UCSD-AML1 (cell line): ENCODE data around the gene YEATS2.

Source experiments
- DNase-seq: peaks from one replicate; lab custom pipeline; 2025; ENCODE audit not compliant: unreplicated experiment; lab: John Stamatoyannopoulos, UW

YEATS2 gene

GRCh38 chr3:183810643-183811594 lies 113.3 kb downstream of the YEATS2 start:
- no peak for DNase-seq

GRCh38 chr3:183811638-183812037 lies 114.0 kb downstream of the YEATS2 start:
- DNase-seq, result no peak

GRCh38 chr3:183812761-183813445 lies 115.3 kb downstream of the YEATS2 start:
- DNase-seq, result no peak

GRCh38 chr3:183814240-183814639 lies 116.6 kb downstream of the YEATS2 start:
- DNase-seq, result no peak

- no peak for DNase-seq
Measured at GRCh38 chr3:183815563-183815940, 118.0 kb downstream of the YEATS2 start.

- DNase-seq, result no peak
Measured at GRCh38 chr3:183815951-183816475, 118.4 kb downstream of the YEATS2 start.

- no peak for DNase-seq
Measured at GRCh38 chr3:183816681-183817510, 119.3 kb downstream of the YEATS2 start.

- DNase-seq, result no peak
Measured at GRCh38 chr3:183817639-183818038, 120.0 kb downstream of the YEATS2 start.

- no peak for DNase-seq
Measured at GRCh38 chr3:183818041-183818620, 120.5 kb downstream of the YEATS2 start.

- DNase-seq, result no peak
Measured at GRCh38 chr3:183818706-183819624, 121.4 kb downstream of the YEATS2 start.

GRCh38 chr3:183819831-183820230 lies 122.2 kb downstream of the YEATS2 start:
- no peak for DNase-seq

- no peak for DNase-seq
Measured at GRCh38 chr3:183822631-183823030, 125.0 kb downstream of the YEATS2 start.

- DNase-seq, result no peak
Measured at GRCh38 chr3:183823963-183824362, 126.4 kb downstream of the YEATS2 start.

GRCh38 chr3:183824761-183825455 lies 127.3 kb downstream of the YEATS2 start:
- no peak for DNase-seq

GRCh38 chr3:183825456-183826161 lies 128.0 kb downstream of the YEATS2 start, which contains the start of gene MAP6D1:
Gene MAP6D1 (minus strand): TSS chr3:183825577. CDS start chr3:183825547, 30 bp downstream.
- DNase-seq, result peak; percentile 34

- no peak for DNase-seq
Measured at GRCh38 chr3:183826448-183827250, 129.1 kb downstream of the YEATS2 start.

- DNase-seq, result no peak
Measured at GRCh38 chr3:183827809-183828537, 130.4 kb downstream of the YEATS2 start.
